Measurements from ENCODE around the gene CD8A.

CD8A gene

GRCh38 chr2:86770816-86771301 lies 19.9 kb downstream of the CD8A start:
- no peak for DNase-seq
- no peak overlapping the region for H3K27ac ChIP-seq
- no peaks in the 10 kb centered on the region for H3K9me3 ChIP-seq
- H3K4me3 ChIP-seq: no peak overlapping the region
- peaks cover 50 to 81% (median 63%) of the 10 kb centered on the region in 3 donors for H3K36me3 ChIP-seq
- intact Hi-C loops (cut with DNase I; ENCODE audit: low total_unique reads): no loop called here
- no peaks in the 10 kb centered on the region for H3K4me1 ChIP-seq
- no peak for TF ChIP-seq CTCF (IDR thresholded peaks at IDR 0.05)
- no peaks in the 10 kb centered on the region for H3K27me3 ChIP-seq

GRCh38 chr2:86769838-86770237 lies 20.9 kb downstream of the CD8A start:
- Histone ChIP-seq H3K27me3 (no peaks in the 10 kb centered on the region), H3K36me3 (peaks cover 52 to 76% (median 53%) of the 10 kb centered on the region in 3 donors), H3K4me3 (no peak overlapping the region), H3K9me3 (no peaks in the 10 kb centered on the region), H3K27ac (no peak overlapping the region), H3K4me1 (no peaks in the 10 kb centered on the region)
- intact Hi-C loops (cut with DNase I; ENCODE audit: low total_unique reads): no loop called here
- TF ChIP-seq CTCF (IDR thresholded peaks at IDR 0.05): no peak
- DNase-seq: no peak

GRCh38 chr2:86768189-86768949 lies 22.3 kb downstream of the CD8A start:
- no peak for DNase-seq
- Histone ChIP-seq H3K27me3 (no peaks in the 10 kb centered on the region), H3K36me3 (peaks cover 39 to 61% (median 40%) of the 10 kb centered on the region in 3 donors), H3K27ac (no peak overlapping the region), H3K9me3 (no peaks in the 10 kb centered on the region), H3K4me1 (no peaks in the 10 kb centered on the region), H3K4me3 (no peak overlapping the region)
- TF ChIP-seq CTCF (IDR thresholded peaks at IDR 0.05): no peak
- intact Hi-C loops (cut with DNase I; ENCODE audit: low total_unique reads): no loop called here

- no peak for DNase-seq
- no peak overlapping the region for H3K4me3 ChIP-seq
Observed at GRCh38 chr2:86765310-86765695, 25.4 kb downstream of the CD8A start.

GRCh38 chr2:86764661-86765309 lies 25.9 kb downstream of the CD8A start:
- intact Hi-C loops (cut with DNase I; ENCODE audit: low total_unique reads): no loop called here
- H3K4me1 ChIP-seq: no peaks in the 10 kb centered on the region
- DNase-seq: no peak

More at GRCh38 chr2:86765310-86765695, 25.4 kb downstream of the CD8A start:
- no peaks in the 10 kb centered on the region for H3K27me3 ChIP-seq
- intact Hi-C loops (cut with DNase I; ENCODE audit: low total_unique reads): no loop called here
- H3K36me3 ChIP-seq: peaks cover 10 to 36% (median 14%) of the 10 kb centered on the region in 3 donors
- no peaks in the 10 kb centered on the region for H3K9me3 ChIP-seq
- no peaks in the 10 kb centered on the region for H3K4me1 ChIP-seq
- no peak for TF ChIP-seq CTCF (IDR thresholded peaks at IDR 0.05)
- H3K27ac ChIP-seq: no peak overlapping the region

More at GRCh38 chr2:86764661-86765309, 25.9 kb downstream of the CD8A start:
- H3K27me3 ChIP-seq: no peaks in the 10 kb centered on the region
- peak; percentile 55 to 61 for TF ChIP-seq CTCF (IDR thresholded peaks at IDR 0.05)
- H3K27ac ChIP-seq: no peak overlapping the region
- H3K4me3 ChIP-seq: no peak overlapping the region
- peaks cover 7 to 36% (median 10%) of the 10 kb centered on the region in 3 donors for H3K36me3 ChIP-seq
- H3K9me3 ChIP-seq: no peaks in the 10 kb centered on the region

All from tibial artery (tissue), 4 donors.